Measurements from ENCODE around the gene NKIRAS1. TPM values are rescaled to one million over a fixed set of nuclear protein-coding genes. Genes with fewer than 3 reads are reported as not detected.
A peak's percentile ranks its signal among the peaks of the same experiment; 100 is the strongest.
"Not testable (repeated sequence)": the region's sequence is repeated elsewhere in the genome, so short reads cannot be mapped to it uniquely, and the experiment has no call there.

The NKIRAS1 gene
- total RNA-seq, 1 donor from 2014 or later: 30.9 TPM

GRCh38 chr3:23921052-23921511 lies 4.3 kb upstream of the NKIRAS1 start:
- no peaks in the 10 kb centered on the region for H3K9me3 Mint-ChIP-seq
- peaks cover 48% of the 10 kb centered on the region for H3F3A ChIP-seq (ENCODE audit: low read depth)
- peaks cover 36% of the 10 kb centered on the region for H4K20me1 ChIP-seq (ENCODE audit: low read depth)
- peaks cover 19% of the 10 kb centered on the region for H3K36me3 ChIP-seq
- H3K4me1 Mint-ChIP-seq: peaks cover 24% of the 10 kb centered on the region
- peak overlapping the region; percentile 51 for H3K27ac ChIP-seq
- H2AFZ ChIP-seq (replicated peaks): no peak overlapping the region
- TF ChIP-seq EZH2 (IDR thresholded peaks at IDR 0.05) (no peak), EZH2phosphoT487 (IDR thresholded peaks at IDR 0.05) (no peak), CTCF (IDR thresholded peaks at IDR 0.05) (no peak)
- H3K4me3 ChIP-seq: no peak overlapping the region
- no peak overlapping the region for H3K27ac Mint-ChIP-seq
- H3K4me2 ChIP-seq: no peak overlapping the region
- H3K79me2 ChIP-seq (ENCODE audit: low read depth): peaks cover 40% of the 10 kb centered on the region
- H3K4me1 ChIP-seq: peaks cover 6% of the 10 kb centered on the region
- H3K9ac ChIP-seq: no peak overlapping the region
- H3K4me3 Mint-ChIP-seq: no peak overlapping the region
- no peaks in the 10 kb centered on the region for H3K9me3 ChIP-seq (ENCODE audit: low read depth)
- H3K27me3 ChIP-seq: no peaks in the 10 kb centered on the region
- no peak for DNase-seq (ENCODE audit: low spot score)
- peaks cover 2% of the 10 kb centered on the region for H3K27me3 Mint-ChIP-seq (ENCODE audit: insufficient read depth, low read depth)
- H3K36me3 Mint-ChIP-seq: peaks cover 32% of the 10 kb centered on the region

- DNase-seq (ENCODE audit: low spot score): no peak
- peaks cover 30% of the 10 kb centered on the region for H3K4me1 Mint-ChIP-seq
- H3K4me3 ChIP-seq: peak overlapping the region; percentile 23
- no peak overlapping the region for H3K27ac Mint-ChIP-seq
- H4K20me1 ChIP-seq (ENCODE audit: low read depth): peaks cover 36% of the 10 kb centered on the region
- H3K27me3 Mint-ChIP-seq (ENCODE audit: insufficient read depth, low read depth): peaks cover 2% of the 10 kb centered on the region
- peaks cover 48% of the 10 kb centered on the region for H3K79me2 ChIP-seq (ENCODE audit: low read depth)
- peak overlapping the region; percentile 38 for H3K27ac ChIP-seq
- H3K9me3 ChIP-seq (ENCODE audit: low read depth): no peaks in the 10 kb centered on the region
- no peak overlapping the region for H3K9ac ChIP-seq
- peaks cover 32% of the 10 kb centered on the region for H3K36me3 Mint-ChIP-seq
- no peak overlapping the region for H2AFZ ChIP-seq (replicated peaks)
- peak overlapping the region; percentile 30 for H3K4me3 Mint-ChIP-seq
- no peaks in the 10 kb centered on the region for H3K9me3 Mint-ChIP-seq
- H3K4me2 ChIP-seq: peak overlapping the region; percentile 99
- peaks cover 48% of the 10 kb centered on the region for H3F3A ChIP-seq (ENCODE audit: low read depth)
- peaks cover 19% of the 10 kb centered on the region for H3K36me3 ChIP-seq
- TF ChIP-seq CTCF (IDR thresholded peaks at IDR 0.05): no peak
- H3K4me1 ChIP-seq: peaks cover 14% of the 10 kb centered on the region
- H3K27me3 ChIP-seq: no peaks in the 10 kb centered on the region
Observed at GRCh38 chr3:23920151-23920655, 3.4 kb upstream of the NKIRAS1 start.

GRCh38 chr3:23919628-23920027 lies 2.8 kb upstream of the NKIRAS1 start:
- Mint-ChIP-seq H3K4me3 (peak overlapping the region; percentile 30), H3K27me3 (ENCODE audit: insufficient read depth, low read depth) (peaks cover 2% of the 10 kb centered on the region), H3K27ac (no peak overlapping the region), H3K4me1 (peaks cover 36% of the 10 kb centered on the region), H3K36me3 (peaks cover 34% of the 10 kb centered on the region), H3K9me3 (no peaks in the 10 kb centered on the region)
- peaks cover 40% of the 10 kb centered on the region for H4K20me1 ChIP-seq (ENCODE audit: low read depth)
- no peak overlapping the region for H2AFZ ChIP-seq (replicated peaks)
- peak overlapping the region; percentile 99 for H3K4me2 ChIP-seq
- peaks cover 19% of the 10 kb centered on the region for H3K36me3 ChIP-seq
- peaks cover 20% of the 10 kb centered on the region for H3K4me1 ChIP-seq
- TF ChIP-seq EZH2 (IDR thresholded peaks at IDR 0.05) (no peak), CTCF (IDR thresholded peaks at IDR 0.05) (no peak), EZH2phosphoT487 (IDR thresholded peaks at IDR 0.05) (no peak)
- H3K9me3 ChIP-seq (ENCODE audit: low read depth): no peaks in the 10 kb centered on the region
- no peaks in the 10 kb centered on the region for H3K27me3 ChIP-seq
- peaks cover 48% of the 10 kb centered on the region for H3F3A ChIP-seq (ENCODE audit: low read depth)
- DNase-seq (ENCODE audit: low spot score): no peak
- H3K79me2 ChIP-seq (ENCODE audit: low read depth): peaks cover 54% of the 10 kb centered on the region
- H3K27ac ChIP-seq: peak overlapping the region; percentile 38
- H3K9ac ChIP-seq: no peak overlapping the region
- H3K4me3 ChIP-seq: peak overlapping the region; percentile 23

- not testable (repeated sequence) for H3K27ac Mint-ChIP-seq; H2AFZ ChIP-seq (replicated peaks); H3K9me3 Mint-ChIP-seq; DNase-seq (ENCODE audit: low spot score); H3K27me3 Mint-ChIP-seq (ENCODE audit: insufficient read depth, low read depth); H3K9me3 ChIP-seq (ENCODE audit: low read depth); H3K27me3 ChIP-seq
- peak overlapping the region; percentile 99 for H3K4me3 Mint-ChIP-seq
- H4K20me1 ChIP-seq (ENCODE audit: low read depth): peaks cover 47% of the 10 kb centered on the region
- peak overlapping the region; percentile 26 for H3K27ac ChIP-seq
- H3K79me2 ChIP-seq (ENCODE audit: low read depth): peaks cover 67% of the 10 kb centered on the region
- peaks cover 48% of the 10 kb centered on the region for H3F3A ChIP-seq (ENCODE audit: low read depth)
- peaks cover 21% of the 10 kb centered on the region for H3K4me1 ChIP-seq
- H3K4me1 Mint-ChIP-seq: peaks cover 41% of the 10 kb centered on the region
- H3K4me3 ChIP-seq: peak overlapping the region; percentile 88
- H3K36me3 ChIP-seq: peaks cover 19% of the 10 kb centered on the region
- H3K36me3 Mint-ChIP-seq: peaks cover 36% of the 10 kb centered on the region
- H3K4me2 ChIP-seq: peak overlapping the region; percentile 99
- peak overlapping the region; percentile 98 for H3K9ac ChIP-seq
Observed at GRCh38 chr3:23918331-23918730, 1.5 kb upstream of the NKIRAS1 start.

- H3K9me3 ChIP-seq (ENCODE audit: low read depth); DNase-seq (ENCODE audit: low spot score); H3K9me3 Mint-ChIP-seq; H3K27me3 Mint-ChIP-seq (ENCODE audit: insufficient read depth, low read depth); H2AFZ ChIP-seq (replicated peaks); H3K27me3 ChIP-seq: not testable (repeated sequence)
- H3K27ac Mint-ChIP-seq: peak overlapping the region; percentile 98
- H3K79me2 ChIP-seq (ENCODE audit: low read depth): peaks cover 73% of the 10 kb centered on the region
- peaks cover 21% of the 10 kb centered on the region for H3K4me1 ChIP-seq
- peaks cover 41% of the 10 kb centered on the region for H3K4me1 Mint-ChIP-seq
- peak overlapping the region; percentile 88 for H3K4me3 ChIP-seq
- H4K20me1 ChIP-seq (ENCODE audit: low read depth): peaks cover 47% of the 10 kb centered on the region
- peak overlapping the region; percentile 49 for H3K27ac ChIP-seq
- H3K36me3 ChIP-seq: peaks cover 19% of the 10 kb centered on the region
- H3K4me2 ChIP-seq: peak overlapping the region; percentile 99
- peaks cover 48% of the 10 kb centered on the region for H3F3A ChIP-seq (ENCODE audit: low read depth)
- H3K4me3 Mint-ChIP-seq: peak overlapping the region; percentile 99
- H3K9ac ChIP-seq: peak overlapping the region; percentile 98
- peaks cover 36% of the 10 kb centered on the region for H3K36me3 Mint-ChIP-seq
Observed at GRCh38 chr3:23917679-23918303, 1.0 kb upstream of the NKIRAS1 start.

Data from neural progenitor cell (in vitro differentiated cells).